ENCODE data around the gene OSBPL9. TPM values are rescaled to one million over a fixed set of nuclear protein-coding genes. Genes with fewer than 3 reads are reported as not detected.
"Not testable (repeated sequence)": the region's sequence is repeated elsewhere in the genome, so short reads cannot be mapped to it uniquely, and the experiment has no call there.

The OSBPL9 gene
- total RNA-seq, 3 donors from 2014 or later, result 44.2 to 51.5 (median 50.7) TPM

DNA sequence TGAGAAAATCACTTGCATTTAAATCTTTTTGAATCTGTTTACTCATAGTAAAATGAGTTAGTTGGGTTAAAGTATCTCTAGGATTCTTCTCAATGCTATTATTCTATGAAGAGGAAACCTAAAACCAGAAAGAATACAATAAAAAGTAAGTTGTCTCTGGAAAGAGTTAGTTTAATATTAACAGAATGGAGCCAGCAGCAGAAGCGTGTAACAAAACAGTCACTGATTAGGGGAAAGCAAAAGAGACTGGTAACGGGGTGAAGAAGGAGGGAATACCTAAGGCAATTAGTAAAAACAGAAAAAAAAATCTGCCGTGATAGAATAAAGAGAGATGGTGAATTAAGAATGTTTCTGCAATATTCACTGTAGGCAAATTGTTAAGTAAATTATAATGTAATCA is 201.6 kb downstream of the OSBPL9 start:
- no peaks in the 10 kb centered on the region for H3K9me3 ChIP-seq
- no peak for ATAC-seq
- H3K36me3 ChIP-seq (ENCODE audit: low read depth), result no peaks in the 10 kb centered on the region
- no peak overlapping the region for H3K4me3 ChIP-seq
- intact Hi-C loops (cut with DNase I, micrococcal nuclease), result no loop called here
- TF ChIP-seq, protein P1, sequence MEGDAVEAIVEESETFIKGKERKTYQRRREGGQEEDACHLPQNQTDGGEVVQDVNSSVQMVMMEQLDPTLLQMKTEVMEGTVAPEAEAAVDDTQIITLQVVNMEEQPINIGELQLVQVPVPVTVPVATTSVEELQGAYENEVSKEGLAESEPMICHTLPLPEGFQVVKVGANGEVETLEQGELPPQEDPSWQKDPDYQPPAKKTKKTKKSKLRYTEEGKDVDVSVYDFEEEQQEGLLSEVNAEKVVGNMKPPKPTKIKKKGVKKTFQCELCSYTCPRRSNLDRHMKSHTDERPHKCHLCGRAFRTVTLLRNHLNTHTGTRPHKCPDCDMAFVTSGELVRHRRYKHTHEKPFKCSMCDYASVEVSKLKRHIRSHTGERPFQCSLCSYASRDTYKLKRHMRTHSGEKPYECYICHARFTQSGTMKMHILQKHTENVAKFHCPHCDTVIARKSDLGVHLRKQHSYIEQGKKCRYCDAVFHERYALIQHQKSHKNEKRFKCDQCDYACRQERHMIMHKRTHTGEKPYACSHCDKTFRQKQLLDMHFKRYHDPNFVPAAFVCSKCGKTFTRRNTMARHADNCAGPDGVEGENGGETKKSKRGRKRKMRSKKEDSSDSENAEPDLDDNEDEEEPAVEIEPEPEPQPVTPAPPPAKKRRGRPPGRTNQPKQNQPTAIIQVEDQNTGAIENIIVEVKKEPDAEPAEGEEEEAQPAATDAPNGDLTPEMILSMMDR (IDR thresholded peaks at IDR 0.05), result no peak
- no peak for DNase-seq
- peaks cover 3% of the 10 kb centered on the region for H3K4me1 ChIP-seq (ENCODE audit: low read depth)

DNA sequence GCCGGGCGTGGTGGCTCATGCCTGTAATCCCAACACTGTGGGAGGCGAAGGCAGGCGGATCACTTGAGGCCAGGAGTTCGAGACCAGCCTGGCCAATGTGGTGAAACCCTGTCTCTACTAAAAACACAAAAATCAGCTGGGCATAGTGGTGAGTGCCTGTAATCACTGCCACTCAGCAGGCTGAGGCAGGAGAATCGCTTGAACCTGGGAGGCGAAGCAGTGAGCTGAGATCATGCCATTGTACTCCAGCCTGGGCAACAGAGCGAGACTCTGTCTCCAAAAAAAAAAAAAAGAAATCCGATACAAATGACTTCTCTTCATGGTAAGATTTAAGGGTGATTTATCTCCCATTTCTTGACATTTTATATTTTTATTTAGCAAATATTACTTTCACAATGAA is 202.1 kb downstream of the OSBPL9 start:
- ATAC-seq; intact Hi-C loops (cut with DNase I, micrococcal nuclease); H3K9me3 ChIP-seq; H3K4me3 ChIP-seq; H3K36me3 ChIP-seq (ENCODE audit: low read depth); DNase-seq; H3K4me1 ChIP-seq (ENCODE audit: low read depth): not testable (repeated sequence)

DNA sequence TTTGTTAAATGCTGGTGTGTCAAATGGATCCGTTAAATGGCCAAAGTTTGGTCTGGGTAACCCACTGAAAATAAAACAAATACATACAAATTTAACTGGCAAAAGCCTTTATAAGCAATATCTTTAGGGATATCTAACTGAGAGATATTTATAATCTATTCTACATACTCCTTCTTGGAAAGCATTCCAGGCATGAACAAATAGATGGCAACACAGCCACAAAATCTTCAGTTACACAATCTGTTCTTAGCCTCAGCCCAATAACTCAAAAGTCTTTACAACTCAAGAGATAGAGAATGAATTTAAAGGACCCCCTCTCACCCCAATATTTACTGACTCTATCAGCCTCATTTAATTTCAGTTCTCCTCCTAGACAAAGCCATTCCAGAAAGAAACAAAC is 202.9 kb downstream of the OSBPL9 start:
- TF ChIP-seq, protein P1 (IDR thresholded peaks at IDR 0.05), result no peak
- H3K36me3 ChIP-seq (ENCODE audit: low read depth), result no peaks in the 10 kb centered on the region
- intact Hi-C loops (cut with DNase I, micrococcal nuclease), result no loop called here

DNA sequence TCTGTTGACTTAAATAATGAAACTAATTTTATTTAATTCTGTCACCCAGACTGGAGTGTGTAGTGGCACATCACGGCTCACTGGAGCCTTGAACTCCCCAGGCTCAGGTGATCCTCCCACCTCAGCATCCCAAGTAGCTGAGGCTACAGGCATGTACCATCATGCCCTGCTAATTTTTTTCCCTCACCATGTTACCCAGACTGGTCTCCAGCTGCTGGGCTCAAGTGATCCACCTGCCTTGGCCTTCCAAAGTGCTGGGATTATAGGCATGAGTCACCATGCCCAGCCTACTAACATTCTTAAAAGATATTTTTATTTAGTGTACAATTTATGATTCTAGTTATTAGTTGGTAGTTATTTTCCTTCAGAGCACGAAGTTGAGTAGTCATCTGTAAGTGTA is 212.2 kb downstream of the OSBPL9 start:
- no peak overlapping the region for H3K4me3 ChIP-seq
- H3K36me3 ChIP-seq (ENCODE audit: low read depth), result no peaks in the 10 kb centered on the region
- no peaks in the 10 kb centered on the region for H3K4me1 ChIP-seq (ENCODE audit: low read depth)
- TF ChIP-seq, protein P1 (IDR thresholded peaks at IDR 0.05), result no peak
- intact Hi-C loops (cut with DNase I, micrococcal nuclease), result no loop called here
- no peak for DNase-seq
- ATAC-seq, result no peak
- no peaks in the 10 kb centered on the region for H3K9me3 ChIP-seq

More for the DNA sequence above, 202.9 kb downstream of the OSBPL9 start:
- ATAC-seq (no peak), DNase-seq (no peak)
- Histone ChIP-seq H3K4me1 (ENCODE audit: low read depth) (peaks cover 3% of the 10 kb centered on the region), H3K9me3 (no peaks in the 10 kb centered on the region), H3K4me3 (no peak overlapping the region)

DNA sequence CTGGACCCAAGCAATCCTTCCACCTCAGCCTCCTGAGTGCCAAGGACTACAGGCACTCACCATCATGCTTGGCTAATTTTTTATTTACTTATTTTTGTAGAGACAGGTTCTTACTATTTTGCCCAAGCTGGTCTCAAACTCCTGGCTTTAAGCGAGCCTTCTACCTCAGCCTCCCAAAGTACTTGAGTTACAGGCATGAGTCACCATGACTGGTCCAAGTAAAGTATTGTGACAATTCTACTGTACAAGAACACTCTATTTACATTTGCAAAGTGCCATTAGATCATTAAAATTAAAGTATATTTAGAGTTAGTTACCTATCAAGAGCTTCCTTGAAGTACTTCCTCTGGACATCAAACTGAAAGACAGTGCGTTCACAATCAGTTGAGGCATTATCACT is 216.8 kb downstream of the OSBPL9 start:
- Histone ChIP-seq H3K4me1 (ENCODE audit: low read depth) (no peaks in the 10 kb centered on the region), H3K4me3 (no peak overlapping the region), H3K36me3 (ENCODE audit: low read depth) (no peaks in the 10 kb centered on the region), H3K9me3 (no peaks in the 10 kb centered on the region)
- TF ChIP-seq, protein P1 (IDR thresholded peaks at IDR 0.05), result no peak
- DNase-seq, result no peak
- intact Hi-C loops (cut with DNase I, micrococcal nuclease), result no loop called here
- no peak for ATAC-seq

DNA sequence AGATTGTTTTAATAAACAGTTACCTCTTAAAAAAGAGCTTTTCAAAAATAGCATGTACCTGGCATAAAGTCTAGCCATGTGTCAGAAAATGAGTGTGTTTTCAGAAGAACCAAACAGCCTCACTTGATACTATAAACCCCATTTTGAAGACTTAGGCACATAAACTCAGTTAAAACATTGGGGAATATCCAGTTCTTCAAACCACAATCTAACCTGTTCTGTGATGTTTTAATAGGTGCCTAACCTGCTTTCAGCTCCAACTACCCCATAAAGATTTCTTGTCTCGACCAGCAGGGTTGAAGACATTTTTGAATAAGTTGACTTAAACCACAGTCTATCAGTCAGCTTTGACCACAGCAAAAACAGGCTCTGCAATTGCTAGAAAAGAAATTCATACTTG is 220.4 kb downstream of the OSBPL9 start:
- no peak for ATAC-seq
- H3K4me1 ChIP-seq (ENCODE audit: low read depth), result no peaks in the 10 kb centered on the region
- H3K9me3 ChIP-seq, result no peaks in the 10 kb centered on the region
- intact Hi-C loops (cut with DNase I, micrococcal nuclease), result no loop called here
- TF ChIP-seq, protein P1 (IDR thresholded peaks at IDR 0.05), result no peak
- H3K36me3 ChIP-seq (ENCODE audit: low read depth), result no peaks in the 10 kb centered on the region
- DNase-seq, result no peak
- no peak overlapping the region for H3K4me3 ChIP-seq

Small RNAs within 50 kb of the gene (microRNA-seq; reads per million reads assigned to microRNA genes)
- gene MIR761, result not detected

Other genes starting within 250 kb of the OSBPL9 start
- gene EPS15, start 97.8 kb upstream of the OSBPL9 start, total RNA-seq, result 10 to 100 TPM; 50.0 to 85.5 (median 54.0) TPM